Uterus (tissue), 4 donors: ENCODE measurements around the gene CNTLN. TPM values are rescaled to one million over a fixed set of nuclear protein-coding genes. Genes with fewer than 3 reads are reported as not detected.

Experiments used
- DNase-seq, 2 donors: peaks; one replicate each; pipeline ENCODE4 v3.0.0-alpha.2; 2019 to 2020
- H3K27ac ChIP-seq, 2 donors: fragments of 200-600 bp; sonication (generic); 1 replicate in 1 of 2; 2 replicates in 1 of 2; pipeline ENCODE4 v1.5.1; 2016 to 2018
- H3K27me3 ChIP-seq, 2 donors: fragments of 200-600 bp; sonication (generic); one replicate each; pipeline ENCODE4 v1.5.1; 2018 to 2019; ENCODE audit warnings: control low read depth in 1 of 2
- H3K36me3 ChIP-seq, 2 donors: fragments of 200-600 bp; sonication (generic); one replicate each; pipeline ENCODE4 v1.5.1; 2019; ENCODE audit warnings: control low read depth in 1 of 2
- H3K4me1 ChIP-seq, 2 donors: fragments of 200-600 bp; sonication (generic); one replicate each; pipeline ENCODE4 v1.5.1; 2018 to 2019; ENCODE audit warnings: control low read depth in 1 of 2
- H3K4me3 ChIP-seq, 2 donors: fragments of 200-600 bp; sonication (generic); 1 replicate in 1 of 2; 2 replicates in 1 of 2; pipeline ENCODE4 v1.5.1; 2018 to 2019; ENCODE audit warnings: mild to moderate bottlenecking in 1 of 2
- H3K9me3 ChIP-seq, 2 donors: fragments of 200-600 bp; sonication (generic); one replicate each; pipeline ENCODE4 v1.5.1; 2019; ENCODE audit warnings: control low read depth in 1 of 2
- CTCF ChIP-seq, 4 experiments: fragments of 200-600 bp in 2 of 4; fragments of 450-650 bp in 2 of 4; sonication (generic) in 2 of 4; IDR thresholded peaks; one replicate each; pipeline ENCODE4 v1.5.1; 2016 to 2019; ENCODE audit warnings: antibody characterized with exemption in 4 of 4, mild to moderate bottlenecking in 2 of 4, moderate library complexity in 1 of 4
- POLR2A ChIP-seq, 2 donors: fragments of 450-650 bp; IDR thresholded peaks; one replicate each; pipeline ENCODE4 v1.6.1; 2016; ENCODE audit warnings: antibody characterized with exemption in 2 of 2, mild to moderate bottlenecking in 1 of 2, moderate library complexity in 1 of 2
- intact Hi-C: fragments of 100-400 bp; cut with DNase I; formaldehyde crosslinking; loops from one replicate; pipeline ENCODE4 v1.15.1; 2023; ENCODE audit warnings: low total_unique reads
- total RNA-seq, 4 donors: library from RNA; depleted of rRNA in 3 of 4; stranded (reverse); fragments of >200 nt in 3 of 4; gene quantifications; one replicate each; pipeline versions ENCODE4 v1.1.0 to v1.2.4, GENCODE V29; 2014 to 2023
- donor health status: DM: yes; HTN: yes; CAD: no.

Gene CNTLN
- total RNA-seq, 4 donors from 2014 or later = 11.3 to 41.7 (median 18.9) TPM

- TF ChIP-seq POLR2A (IDR thresholded peaks at IDR 0.05) (no peak), CTCF (IDR thresholded peaks at IDR 0.05) (no peak)
- no peaks in the 10 kb centered on the region for H3K4me1 ChIP-seq
- DNase-seq = no peak
- no peak overlapping the region for H3K27ac ChIP-seq
- H3K27me3 ChIP-seq = no peaks in the 10 kb centered on the region
- intact Hi-C loops = no loop called here
- no peaks in the 10 kb centered on the region for H3K36me3 ChIP-seq
- H3K9me3 ChIP-seq = no peaks in the 10 kb centered on the region
- H3K4me3 ChIP-seq = no peak overlapping the region
Measured at GRCh38 chr9:17120203-17120602, 14.6 kb upstream of the CNTLN start.

- TF ChIP-seq POLR2A (IDR thresholded peaks at IDR 0.05) = no peak
- TF ChIP-seq CTCF (IDR thresholded peaks at IDR 0.05) = no peak
Measured at GRCh38 chr9:17121264-17121663, 13.6 kb upstream of the CNTLN start.

GRCh38 chr9:17130291-17130690, 4.5 kb upstream of the CNTLN start:
- Histone ChIP-seq H3K4me3 (no peak overlapping the region), H3K27ac (no peak overlapping the region), H3K36me3 (no peaks in the 10 kb centered on the region), H3K4me1 (peaks cover 0 to 3% of the 10 kb centered on the region in 2 donors), H3K9me3 (no peaks in the 10 kb centered on the region), H3K27me3 (no peaks in the 10 kb centered on the region)
- intact Hi-C loops = no loop called here
- no peak for DNase-seq
- no peak for TF ChIP-seq POLR2A (IDR thresholded peaks at IDR 0.05)
- no peak for TF ChIP-seq CTCF (IDR thresholded peaks at IDR 0.05)

More at GRCh38 chr9:17121264-17121663, 13.6 kb upstream of the CNTLN start:
- H3K27ac ChIP-seq = no peak overlapping the region
- no peaks in the 10 kb centered on the region for H3K4me1 ChIP-seq
- intact Hi-C loops = no loop called here
- no peaks in the 10 kb centered on the region for H3K9me3 ChIP-seq
- no peak overlapping the region for H3K4me3 ChIP-seq
- DNase-seq = no peak
- H3K27me3 ChIP-seq = no peaks in the 10 kb centered on the region
- H3K36me3 ChIP-seq = no peaks in the 10 kb centered on the region

GRCh38 chr9:17130725-17131124, 4.1 kb upstream of the CNTLN start:
- no peak overlapping the region for H3K4me3 ChIP-seq
- intact Hi-C loops = no loop called here
- peaks cover 0 to 3% of the 10 kb centered on the region in 2 donors for H3K4me1 ChIP-seq
- no peaks in the 10 kb centered on the region for H3K9me3 ChIP-seq
- no peaks in the 10 kb centered on the region for H3K27me3 ChIP-seq
- no peak for TF ChIP-seq POLR2A (IDR thresholded peaks at IDR 0.05)
- TF ChIP-seq CTCF (IDR thresholded peaks at IDR 0.05) = no peak
- no peaks in the 10 kb centered on the region for H3K36me3 ChIP-seq
- DNase-seq = no peak
- no peak overlapping the region for H3K27ac ChIP-seq

GRCh38 chr9:17131494-17131893, 3.3 kb upstream of the CNTLN start:
- DNase-seq = no peak
- Histone ChIP-seq H3K27me3 (no peaks in the 10 kb centered on the region), H3K9me3 (no peaks in the 10 kb centered on the region), H3K4me3 (no peak overlapping the region), H3K36me3 (no peaks in the 10 kb centered on the region), H3K4me1 (peaks cover 0 to 3% of the 10 kb centered on the region in 2 donors), H3K27ac (no peak overlapping the region)
- intact Hi-C loops = no loop called here
- no peak for TF ChIP-seq CTCF (IDR thresholded peaks at IDR 0.05)
- TF ChIP-seq POLR2A (IDR thresholded peaks at IDR 0.05) = no peak
